Peyer's patch (tissue), 4 donors: ENCODE measurements around the gene NDOR1.

Source experiments
- POLR2A ChIP-seq, 2 donors: fragments of 450-650 bp; IDR thresholded peaks; one replicate each; pipeline ENCODE4 v1.5.1; 2017; ENCODE audit warnings: antibody characterized with exemption in 2 of 2, mild to moderate bottlenecking in 2 of 2, moderate library complexity in 2 of 2
- TF ChIP-seq, protein P1 (sequence below), 6 experiments: fragments of 450-650 bp in 4 of 6; fragments of 200-600 bp in 2 of 6; sonication (generic) in 1 of 6; IDR thresholded peaks; one replicate each; pipeline ENCODE4 v1.5.1; 2017 to 2019; ENCODE audit warnings: antibody characterized with exemption in 6 of 6, mild to moderate bottlenecking in 3 of 6, moderate library complexity in 1 of 6

DNA sequence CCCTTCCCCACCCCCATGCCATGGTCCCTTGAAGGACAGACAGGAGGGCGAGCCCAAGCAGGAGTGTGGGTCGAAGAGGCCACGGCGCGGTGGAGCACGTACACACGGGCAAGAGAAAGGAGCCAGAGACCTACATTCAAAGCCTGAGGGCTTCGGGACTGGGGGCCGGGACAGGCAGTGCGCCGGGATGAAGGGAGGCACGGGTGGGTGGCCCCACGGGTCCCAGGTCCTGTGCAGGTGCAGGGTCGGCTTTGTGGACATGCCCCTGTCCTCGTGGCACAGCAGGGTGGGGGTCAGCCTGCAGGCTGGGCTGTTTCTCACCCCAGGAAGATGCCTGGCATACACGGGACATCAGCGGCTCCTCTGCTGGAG lies 45.5 kb upstream of the NDOR1 start:
- TF ChIP-seq, protein P1, sequence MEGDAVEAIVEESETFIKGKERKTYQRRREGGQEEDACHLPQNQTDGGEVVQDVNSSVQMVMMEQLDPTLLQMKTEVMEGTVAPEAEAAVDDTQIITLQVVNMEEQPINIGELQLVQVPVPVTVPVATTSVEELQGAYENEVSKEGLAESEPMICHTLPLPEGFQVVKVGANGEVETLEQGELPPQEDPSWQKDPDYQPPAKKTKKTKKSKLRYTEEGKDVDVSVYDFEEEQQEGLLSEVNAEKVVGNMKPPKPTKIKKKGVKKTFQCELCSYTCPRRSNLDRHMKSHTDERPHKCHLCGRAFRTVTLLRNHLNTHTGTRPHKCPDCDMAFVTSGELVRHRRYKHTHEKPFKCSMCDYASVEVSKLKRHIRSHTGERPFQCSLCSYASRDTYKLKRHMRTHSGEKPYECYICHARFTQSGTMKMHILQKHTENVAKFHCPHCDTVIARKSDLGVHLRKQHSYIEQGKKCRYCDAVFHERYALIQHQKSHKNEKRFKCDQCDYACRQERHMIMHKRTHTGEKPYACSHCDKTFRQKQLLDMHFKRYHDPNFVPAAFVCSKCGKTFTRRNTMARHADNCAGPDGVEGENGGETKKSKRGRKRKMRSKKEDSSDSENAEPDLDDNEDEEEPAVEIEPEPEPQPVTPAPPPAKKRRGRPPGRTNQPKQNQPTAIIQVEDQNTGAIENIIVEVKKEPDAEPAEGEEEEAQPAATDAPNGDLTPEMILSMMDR (IDR thresholded peaks at IDR 0.05): no peak
- TF ChIP-seq POLR2A (IDR thresholded peaks at IDR 0.05): no peak
